Thyroid gland (tissue), 4 donors: Measurements from ENCODE around the gene ART5.

Experiments
- CTCF ChIP-seq, 6 experiments: fragments of 200-600 bp in 3 of 6; fragments of 450-650 bp in 3 of 6; sonication (generic) in 3 of 6; IDR thresholded peaks; one replicate each; pipeline ENCODE4 v1.5.1; 2016 to 2019; ENCODE audit warnings: antibody characterized with exemption in 6 of 6, mild to moderate bottlenecking in 2 of 6, inconsistent platforms in 1 of 6, moderate library complexity in 1 of 6
- POLR2A ChIP-seq, 2 donors: fragments of 450-650 bp; IDR thresholded peaks; one replicate each; pipeline ENCODE4 v1.6.1; 2017; ENCODE audit warnings: antibody characterized with exemption in 2 of 2, mild to moderate bottlenecking in 2 of 2, moderate library complexity in 1 of 2

DNA sequence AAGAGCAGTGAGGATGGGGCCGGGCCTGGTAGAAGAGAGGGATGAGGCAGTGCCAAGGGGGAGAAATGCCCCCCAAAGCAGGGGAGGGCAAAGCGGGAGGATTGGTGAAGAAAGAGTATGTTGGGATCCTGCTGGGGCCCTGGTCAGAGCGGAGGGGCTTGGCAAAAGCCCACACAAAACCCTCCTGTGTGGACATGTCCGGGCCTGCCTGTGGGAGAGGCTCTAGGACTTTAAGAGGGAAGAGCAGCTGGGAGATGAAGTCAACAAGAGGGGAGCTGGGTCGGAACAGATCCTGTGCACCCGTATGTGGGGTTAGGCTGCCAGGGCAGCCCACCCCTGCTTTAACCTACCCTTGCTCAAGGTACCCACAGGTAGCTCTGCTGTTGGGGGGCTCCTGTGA lies 25.8 kb downstream of the ART5 start:
- no peak for TF ChIP-seq CTCF (IDR thresholded peaks at IDR 0.05)
- no peak for TF ChIP-seq POLR2A (IDR thresholded peaks at IDR 0.05)
